OCI-LY1 (cell line): ENCODE measurements around the gene INPP5A.
"Not testable (repeated sequence)": the region's sequence is repeated elsewhere in the genome, so short reads cannot be mapped to it uniquely, and the experiment has no call there.

Experiments used
- H2AFZ ChIP-seq: fragments of 200-600 bp; sonication (generic), shearing (Covaris generic); 2 replicates; pipeline ENCODE4 v1.6.0; 2014; ENCODE audit warnings: antibody characterized with exemption, mild to moderate bottlenecking, low read length
- H3F3A ChIP-seq: fragments of 200-600 bp; sonication (generic), shearing (Covaris generic); 2 replicates; pipeline ENCODE4 v1.6.0; 2014; ENCODE audit warnings: mild to moderate bottlenecking, antibody characterized with exemption, low read length, moderate library complexity; ENCODE audit not compliant: insufficient read depth
- H3K27ac ChIP-seq: fragments of 200-600 bp; sonication (generic); 2 replicates; pipeline ENCODE4 v1.5.1; 2014; ENCODE audit warnings: low read length, mixed run types, mild to moderate bottlenecking, low read depth; ENCODE audit not compliant: poor library complexity, severe bottlenecking
- H3K27me3 ChIP-seq: fragments of 200-600 bp; sonication (generic); 2 replicates; pipeline ENCODE4 v1.6.0; 2014; ENCODE audit warnings: antibody characterized with exemption, mild to moderate bottlenecking, low read length, moderate library complexity; ENCODE audit not compliant: insufficient read depth
- H3K36me3 ChIP-seq: fragments of 200-600 bp; sonication (generic); 2 replicates; pipeline ENCODE4 v1.6.1; 2014; ENCODE audit warnings: mild to moderate bottlenecking, antibody characterized with exemption, low read length, moderate library complexity, mixed read lengths; ENCODE audit not compliant: insufficient read depth
- H3K4me1 ChIP-seq: fragments of 200-600 bp; sonication (generic); 2 replicates; pipeline ENCODE4 v1.5.1; 2014; ENCODE audit warnings: mild to moderate bottlenecking, low read length, moderate library complexity; ENCODE audit not compliant: insufficient read depth, severe bottlenecking
- H3K4me2 ChIP-seq: fragments of 200-600 bp; sonication (generic), shearing (Covaris generic); 2 replicates; pipeline ENCODE4 v1.6.1; 2014; ENCODE audit warnings: low read length
- H3K4me3 ChIP-seq: fragments of 200-600 bp; sonication (generic); 2 replicates; pipeline ENCODE4 v1.5.1; 2014; ENCODE audit warnings: low read length, low read depth, mild to moderate bottlenecking, mixed read lengths; ENCODE audit not compliant: poor library complexity, severe bottlenecking
- H3K79me2 ChIP-seq: fragments of 200-600 bp; shearing (Covaris generic); 2 replicates; pipeline ENCODE4 v1.6.1; 2016; ENCODE audit warnings: mixed run types, low read length, mixed read lengths; ENCODE audit not compliant: insufficient read depth
- H3K9ac ChIP-seq: fragments of 200-600 bp; sonication (generic), shearing (Covaris generic); 2 replicates; pipeline ENCODE4 v1.6.1; 2014; ENCODE audit warnings: mild to moderate bottlenecking, low read length, mixed read lengths
- H3K9me2 ChIP-seq: fragments of 200-600 bp; sonication (generic), shearing (Covaris generic); 2 replicates; pipeline ENCODE4 v1.6.1; 2014; ENCODE audit warnings: low read depth, mild to moderate bottlenecking, low read length, mixed read lengths
- H3K9me3 ChIP-seq: fragments of 200-600 bp; shearing (Covaris generic); 2 replicates; pipeline ENCODE4 v1.6.1; 2014; ENCODE audit warnings: low read length, mixed read lengths
- H4K20me1 ChIP-seq: fragments of 200-600 bp; sonication (generic), shearing (Covaris generic); 2 replicates; pipeline ENCODE4 v1.6.0; 2016; ENCODE audit warnings: mild to moderate bottlenecking, low read length; ENCODE audit not compliant: insufficient read depth
- EZH2 ChIP-seq: fragments of 200-600 bp; sonication (generic), shearing (Covaris generic); IDR thresholded peaks from 2 replicates; pipeline ENCODE4 v1.8.0; 2017; ENCODE audit warnings: borderline replicate concordance, mixed run types, mild to moderate bottlenecking, antibody characterized with exemption, low read length, moderate library complexity, mixed read lengths
- TF ChIP-seq, protein P1 (sequence below): fragments of 200-600 bp; sonication (generic), shearing (Covaris generic); IDR thresholded peaks from 2 replicates; pipeline ENCODE4 v1.5.1; 2017; ENCODE audit warnings: mild to moderate bottlenecking, antibody characterized with exemption, low read length, moderate library complexity, mixed read lengths

INPP5A gene

DNA sequence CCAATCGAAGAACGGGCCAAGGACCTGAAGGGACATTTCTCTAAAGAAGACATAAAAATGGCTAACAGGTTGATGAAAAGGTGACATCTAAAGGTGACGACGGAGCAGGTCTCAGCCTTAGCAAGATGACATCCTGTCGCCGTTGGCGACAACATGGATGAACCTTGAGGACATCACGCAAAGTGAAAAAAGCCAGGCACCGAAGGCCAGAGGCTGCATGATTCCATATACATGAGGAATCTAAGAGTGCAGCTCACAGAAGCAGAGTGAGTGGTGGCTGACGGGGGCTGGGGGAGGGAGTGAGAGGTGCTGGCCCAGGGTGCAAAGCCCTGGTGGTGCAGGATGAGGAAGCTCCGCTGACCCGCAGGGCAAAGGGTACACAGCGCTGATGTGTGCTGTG is 282.5 kb downstream of the INPP5A start:
- Histone ChIP-seq H3K9me2 (no peaks in the 10 kb centered on the region), H3K27me3 (no peaks in the 10 kb centered on the region), H3K27ac (no peak overlapping the region), H3K36me3 (no peaks in the 10 kb centered on the region), H3K9me3 (no peaks in the 10 kb centered on the region), H3K9ac (no peak overlapping the region), H4K20me1 (no peaks in the 10 kb centered on the region), H3K4me1 (no peaks in the 10 kb centered on the region), H2AFZ (no peak overlapping the region), H3K4me2 (no peak overlapping the region), H3K4me3 (no peak overlapping the region), H3F3A (no peaks in the 10 kb centered on the region), H3K79me2 (no peaks in the 10 kb centered on the region)
- TF ChIP-seq, protein P1, sequence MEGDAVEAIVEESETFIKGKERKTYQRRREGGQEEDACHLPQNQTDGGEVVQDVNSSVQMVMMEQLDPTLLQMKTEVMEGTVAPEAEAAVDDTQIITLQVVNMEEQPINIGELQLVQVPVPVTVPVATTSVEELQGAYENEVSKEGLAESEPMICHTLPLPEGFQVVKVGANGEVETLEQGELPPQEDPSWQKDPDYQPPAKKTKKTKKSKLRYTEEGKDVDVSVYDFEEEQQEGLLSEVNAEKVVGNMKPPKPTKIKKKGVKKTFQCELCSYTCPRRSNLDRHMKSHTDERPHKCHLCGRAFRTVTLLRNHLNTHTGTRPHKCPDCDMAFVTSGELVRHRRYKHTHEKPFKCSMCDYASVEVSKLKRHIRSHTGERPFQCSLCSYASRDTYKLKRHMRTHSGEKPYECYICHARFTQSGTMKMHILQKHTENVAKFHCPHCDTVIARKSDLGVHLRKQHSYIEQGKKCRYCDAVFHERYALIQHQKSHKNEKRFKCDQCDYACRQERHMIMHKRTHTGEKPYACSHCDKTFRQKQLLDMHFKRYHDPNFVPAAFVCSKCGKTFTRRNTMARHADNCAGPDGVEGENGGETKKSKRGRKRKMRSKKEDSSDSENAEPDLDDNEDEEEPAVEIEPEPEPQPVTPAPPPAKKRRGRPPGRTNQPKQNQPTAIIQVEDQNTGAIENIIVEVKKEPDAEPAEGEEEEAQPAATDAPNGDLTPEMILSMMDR, result no peak
- TF ChIP-seq EZH2, result no peak

DNA sequence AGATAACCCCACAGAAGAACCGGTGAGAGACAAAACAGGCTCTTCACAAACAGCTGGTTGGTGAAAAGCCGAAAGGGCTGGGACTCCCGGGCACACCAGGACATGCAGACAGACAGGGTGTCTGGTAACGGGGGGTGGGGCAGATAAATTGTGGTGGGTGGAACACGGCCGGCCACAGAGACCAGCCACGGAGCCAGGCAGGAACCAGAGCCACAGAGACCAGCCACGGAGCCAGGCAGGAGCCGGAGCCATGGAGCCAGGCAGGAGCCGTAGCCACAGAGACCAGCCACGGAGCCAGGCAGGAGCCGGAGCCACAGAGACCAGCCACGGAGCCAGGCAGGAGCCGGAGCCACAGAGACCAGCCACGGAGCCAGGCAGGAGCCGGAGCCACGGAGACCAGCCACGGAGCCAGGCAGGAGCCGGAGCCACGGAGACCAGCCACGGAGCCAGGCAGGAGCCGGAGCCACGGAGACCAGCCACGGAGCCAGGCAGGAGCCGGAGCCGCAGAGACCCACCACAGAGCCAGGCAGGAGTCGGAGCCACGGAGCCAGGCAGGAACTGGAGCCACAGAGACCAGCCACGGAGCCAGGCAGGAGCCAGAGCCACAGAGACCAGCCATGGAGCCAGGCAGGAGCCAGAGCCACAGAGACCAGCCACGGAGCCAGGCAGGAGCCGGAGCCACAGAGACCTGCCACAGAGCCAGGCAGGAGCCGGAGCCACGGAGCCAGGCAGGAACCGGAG is 288.4 kb downstream of the INPP5A start:
- not testable (repeated sequence) for H3K27ac ChIP-seq, H3F3A ChIP-seq, H3K27me3 ChIP-seq, H3K9me3 ChIP-seq, H3K4me3 ChIP-seq, H2AFZ ChIP-seq, H3K9ac ChIP-seq, H3K4me1 ChIP-seq, H3K4me2 ChIP-seq, H3K36me3 ChIP-seq, H4K20me1 ChIP-seq, H3K9me2 ChIP-seq, H3K79me2 ChIP-seq

DNA sequence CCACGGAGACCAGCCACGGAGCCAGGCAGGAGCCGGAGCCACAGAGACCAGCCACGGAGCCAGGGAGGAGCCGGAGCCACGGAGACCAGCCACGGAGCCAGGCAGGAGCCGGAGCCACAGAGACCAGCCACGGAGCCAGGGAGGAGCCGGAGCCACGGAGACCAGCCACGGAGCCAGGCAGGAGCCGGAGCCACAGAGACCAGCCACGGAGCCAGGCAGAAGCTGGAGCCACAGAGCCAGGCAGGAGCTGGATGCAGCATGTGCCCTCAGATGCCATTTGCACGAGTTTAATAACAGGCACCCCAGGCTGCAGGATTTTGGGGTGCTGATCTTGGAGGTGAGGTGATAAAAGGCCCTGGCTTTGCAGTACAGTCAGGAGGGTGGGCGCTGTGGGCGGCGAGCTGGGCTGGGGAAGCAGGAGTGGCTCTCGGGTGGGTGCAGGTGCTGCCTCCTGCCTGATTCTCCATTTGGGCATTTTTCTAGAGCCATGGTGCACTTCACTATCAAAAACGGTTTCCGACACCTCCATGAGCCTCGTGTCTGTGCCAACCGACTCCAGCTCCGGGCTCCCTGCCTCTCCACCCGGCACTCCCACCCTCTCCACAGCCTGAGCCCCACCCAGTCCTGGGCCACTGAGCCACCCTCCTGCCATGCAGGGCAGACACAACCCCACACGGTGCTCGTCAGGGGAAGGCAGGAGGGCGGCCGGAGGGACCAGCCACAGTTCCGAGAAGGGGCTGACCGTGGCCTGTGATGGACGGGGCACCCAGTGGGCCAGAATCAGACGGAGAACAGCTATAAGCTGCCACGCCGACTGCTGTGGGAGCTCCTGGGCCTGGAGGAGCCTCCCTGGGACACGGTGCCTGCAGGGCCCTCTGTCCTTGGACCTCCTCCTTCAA is 289.2 kb downstream of the INPP5A start:
- Histone ChIP-seq H4K20me1 (no peaks in the 10 kb centered on the region), H3K36me3 (no peaks in the 10 kb centered on the region), H3F3A (no peaks in the 10 kb centered on the region), H3K4me3 (no peak overlapping the region), H3K27ac (no peak overlapping the region), H3K9me2 (no peaks in the 10 kb centered on the region), H3K4me2 (no peak overlapping the region), H3K4me1 (no peaks in the 10 kb centered on the region), H3K9ac (no peak overlapping the region), H3K9me3 (no peaks in the 10 kb centered on the region), H3K27me3 (no peaks in the 10 kb centered on the region), H3K79me2 (no peaks in the 10 kb centered on the region), H2AFZ (no peak overlapping the region)
- TF ChIP-seq, protein P1, result no peak
- TF ChIP-seq EZH2, result no peak
